ENCODE measurements around the gene CLASRP. TPM values are rescaled to one million over a fixed set of nuclear protein-coding genes. Genes with fewer than 3 reads are reported as not detected.
"Not testable (repeated sequence)": the region's sequence is repeated elsewhere in the genome, so short reads cannot be mapped to it uniquely, and the experiment has no call there.

Gene CLASRP
- total and polyA plus RNA-seq, 2 experiments from 2014 or later: 41.7 to 149 TPM

GRCh38 chr19:45114116-45114515 lies 75.3 kb downstream of the CLASRP start:
- H3K9me3 ChIP-seq (ENCODE audit: low read depth): no peaks in the 10 kb centered on the region
- no peak for TF ChIP-seq CTCF (IDR thresholded peaks at IDR 0.05; ENCODE audit: low read depth, low read length)
- H3K27me3 ChIP-seq: no peaks in the 10 kb centered on the region
- H3K36me3 ChIP-seq: no peaks in the 10 kb centered on the region
- no peak overlapping the region for H3K27ac ChIP-seq
- H3K4me1 ChIP-seq (ENCODE audit: low read depth): peaks cover 9% of the 10 kb centered on the region
- DNase-seq (ENCODE audit: low read depth in 1 of 2, low spot score in 1 of 2): no peak
- H3K4me3 ChIP-seq: no peak overlapping the region

- no peak for DNase-seq (ENCODE audit: low read depth in 1 of 2, low spot score in 1 of 2)
- TF ChIP-seq CTCF (IDR thresholded peaks at IDR 0.05; ENCODE audit: low read depth, low read length): no peak
- H3K27ac ChIP-seq: peak overlapping the region; percentile 10
- no peak overlapping the region for H3K4me3 ChIP-seq
- H3K9me3 ChIP-seq (ENCODE audit: low read depth): no peaks in the 10 kb centered on the region
- peaks cover 9% of the 10 kb centered on the region for H3K4me1 ChIP-seq (ENCODE audit: low read depth)
- no peaks in the 10 kb centered on the region for H3K27me3 ChIP-seq
- no peaks in the 10 kb centered on the region for H3K36me3 ChIP-seq
These were observed 77.2 kb downstream of the CLASRP start for GRCh38 chr19:45115809-45116615.

- Histone ChIP-seq H3K27ac (peak overlapping the region; percentile 67), H3K4me1 (ENCODE audit: low read depth) (peaks cover 9% of the 10 kb centered on the region), H3K36me3 (no peaks in the 10 kb centered on the region), H3K9me3 (ENCODE audit: low read depth) (no peaks in the 10 kb centered on the region), H3K4me3 (no peak overlapping the region), H3K27me3 (no peaks in the 10 kb centered on the region)
- peak; percentile 22 to 67 for DNase-seq (ENCODE audit: low read depth in 1 of 2, low spot score in 1 of 2)
- no peak for TF ChIP-seq CTCF (IDR thresholded peaks at IDR 0.05; ENCODE audit: low read depth, low read length)
These were observed 78.3 kb downstream of the CLASRP start for GRCh38 chr19:45117167-45117594.

GRCh38 chr19:45117671-45118070 lies 78.8 kb downstream of the CLASRP start:
- no peak for TF ChIP-seq CTCF (IDR thresholded peaks at IDR 0.05; ENCODE audit: low read depth, low read length)
- DNase-seq (ENCODE audit: low read depth in 1 of 2, low spot score in 1 of 2): no peak
- Histone ChIP-seq H3K27me3 (no peaks in the 10 kb centered on the region), H3K4me3 (no peak overlapping the region), H3K27ac (peak overlapping the region; percentile 67), H3K4me1 (ENCODE audit: low read depth) (peaks cover 9% of the 10 kb centered on the region), H3K36me3 (no peaks in the 10 kb centered on the region), H3K9me3 (ENCODE audit: low read depth) (no peaks in the 10 kb centered on the region)

- Histone ChIP-seq H3K27ac (peak overlapping the region; percentile 67), H3K4me1 (ENCODE audit: low read depth) (peaks cover 9% of the 10 kb centered on the region), H3K4me3 (no peak overlapping the region), H3K27me3 (no peaks in the 10 kb centered on the region), H3K9me3 (ENCODE audit: low read depth) (no peaks in the 10 kb centered on the region), H3K36me3 (no peaks in the 10 kb centered on the region)
- no peak for DNase-seq (ENCODE audit: low read depth in 1 of 2, low spot score in 1 of 2)
- no peak for TF ChIP-seq CTCF (IDR thresholded peaks at IDR 0.05; ENCODE audit: low read depth, low read length)
These were observed 79.3 kb downstream of the CLASRP start for GRCh38 chr19:45118106-45118505.

- H3K27ac ChIP-seq; H3K4me1 ChIP-seq (ENCODE audit: low read depth): not testable (repeated sequence)
These were observed 79.9 kb downstream of the CLASRP start for GRCh38 chr19:45118591-45119355.

More at GRCh38 chr19:45118591-45119355, 79.9 kb downstream of the CLASRP start:
- not testable (repeated sequence) for DNase-seq (ENCODE audit: low read depth in 1 of 2, low spot score in 1 of 2); H3K36me3 ChIP-seq; H3K9me3 ChIP-seq (ENCODE audit: low read depth); H3K4me3 ChIP-seq; H3K27me3 ChIP-seq
